HAP-1 (cell line): Measurements from ENCODE around the gene PDE4B.

ENCODE experiments used
- DNase-seq, 2 experiments: peaks; one replicate each; pipeline ENCODE4 v3.0.0-alpha.2; 2016 to 2020; ENCODE audit warnings: low spot score in 2 of 2
- H3K27me3 ChIP-seq: fragments of 250-450 bp; sonication (Bioruptor Pico); 2 replicates; pipeline ENCODE4 v1.5.1; 2020; ENCODE audit warnings: low read depth, mild to moderate bottlenecking, moderate library complexity
- H3K36me3 ChIP-seq: fragments of 250-450 bp; sonication (Bioruptor Pico); replicated peaks from 2 replicates; pipeline ENCODE4 v1.5.1; 2020; ENCODE audit warnings: mild to moderate bottlenecking
- H3K4me1 ChIP-seq: fragments of 250-450 bp; sonication (Bioruptor Pico); 2 replicates; pipeline ENCODE4 v1.5.1; 2020; ENCODE audit warnings: mild to moderate bottlenecking
- H3K4me3 ChIP-seq: fragments of 250-450 bp; sonication (Bioruptor Pico); 2 replicates; pipeline ENCODE4 v1.5.1; 2020; ENCODE audit warnings: mild to moderate bottlenecking, moderate library complexity
- H3K9me3 ChIP-seq: fragments of 250-450 bp; sonication (Bioruptor Pico); 2 replicates; pipeline ENCODE4 v1.5.1; 2020; ENCODE audit warnings: mild to moderate bottlenecking, moderate library complexity
- in situ Hi-C: fragments of 300-500 bp; cut with MboI; formaldehyde crosslinking; loops from 3 replicates; pipeline ENCODE4 v1.14.3; 2020; ENCODE audit warnings: low sequenced_read_pairs, inconsistent platforms, mixed read lengths

Gene PDE4B

DNA sequence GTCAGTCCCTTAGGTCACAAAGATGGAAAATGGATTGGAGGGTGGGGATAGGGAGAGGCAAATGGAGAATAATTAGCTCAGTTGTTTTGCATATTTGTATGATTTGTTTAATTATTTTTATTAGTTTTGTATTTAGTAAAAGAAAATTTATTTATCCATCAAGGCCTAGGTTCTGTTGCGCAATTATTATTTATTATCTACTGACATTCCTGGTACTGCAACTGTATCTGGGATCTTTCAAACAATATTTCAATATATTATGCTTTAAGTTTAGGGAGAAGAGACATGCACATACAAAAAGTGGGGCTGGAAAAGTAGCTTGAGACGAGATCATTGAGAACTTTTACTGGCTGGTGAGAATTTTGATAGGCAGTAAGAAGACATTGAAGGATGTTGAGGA, 424.9 kb downstream of the PDE4B start:
- Histone ChIP-seq H3K4me3 (no peak overlapping the region), H3K4me1 (no peaks in the 10 kb centered on the region), H3K36me3 (no peaks in the 10 kb centered on the region), H3K9me3 (no peaks in the 10 kb centered on the region), H3K27me3 (no peaks in the 10 kb centered on the region; the same call in 1 of the 2 replicates)
- no peak for DNase-seq
- in situ Hi-C loops = no loop called here

DNA sequence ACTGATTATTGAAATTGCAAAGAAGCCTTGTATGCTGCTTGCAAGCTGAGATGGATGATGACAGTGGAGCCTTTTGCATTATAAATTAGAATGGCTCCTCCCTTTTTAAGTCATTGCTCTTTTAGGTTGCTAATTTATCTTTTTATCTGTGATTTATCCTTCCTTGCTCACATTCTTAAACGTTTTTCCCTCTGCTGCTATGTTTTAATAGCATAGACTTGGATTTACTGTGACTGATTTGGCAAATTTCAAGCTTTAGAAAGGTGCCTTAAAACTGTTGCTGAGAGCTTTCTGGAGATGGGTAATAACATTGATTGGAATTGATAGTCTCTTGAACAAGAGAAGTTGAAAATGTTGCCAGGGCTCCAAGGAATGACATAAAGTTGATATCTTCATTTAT, 427.8 kb downstream of the PDE4B start:
- Histone ChIP-seq H3K4me1 (no peaks in the 10 kb centered on the region), H3K36me3 (no peaks in the 10 kb centered on the region), H3K9me3 (no peaks in the 10 kb centered on the region), H3K4me3 (no peak overlapping the region), H3K27me3 (peaks cover 2% of the 10 kb centered on the region; the same call in 1 of the 2 replicates)
- no peak for DNase-seq
- in situ Hi-C loops = no loop called here

DNA sequence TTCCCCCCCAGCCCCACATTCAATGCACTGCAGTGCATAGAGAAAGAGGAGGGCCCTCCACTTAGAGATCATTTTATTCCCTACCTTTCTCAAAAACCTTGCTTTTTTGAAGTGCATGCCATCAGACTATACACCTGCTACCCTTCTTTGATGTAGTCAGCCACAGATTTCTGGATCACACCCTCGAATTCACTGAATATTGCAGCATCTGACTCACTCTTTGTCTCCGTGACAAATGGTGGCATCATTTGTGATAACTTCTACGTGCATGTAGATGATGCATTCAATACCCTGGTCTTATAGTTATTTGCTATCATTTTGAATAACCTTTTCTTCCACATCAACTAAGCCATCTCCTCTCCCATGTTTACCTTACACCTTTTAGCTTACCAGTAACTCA, 431.0 kb downstream of the PDE4B start:
- no peak overlapping the region for H3K4me3 ChIP-seq
- no peaks in the 10 kb centered on the region for H3K4me1 ChIP-seq
- H3K9me3 ChIP-seq = no peaks in the 10 kb centered on the region
- peaks cover 8% of the 10 kb centered on the region for H3K27me3 ChIP-seq
- no peak for DNase-seq
- no peaks in the 10 kb centered on the region for H3K36me3 ChIP-seq
- in situ Hi-C loops = no loop called here

DNA sequence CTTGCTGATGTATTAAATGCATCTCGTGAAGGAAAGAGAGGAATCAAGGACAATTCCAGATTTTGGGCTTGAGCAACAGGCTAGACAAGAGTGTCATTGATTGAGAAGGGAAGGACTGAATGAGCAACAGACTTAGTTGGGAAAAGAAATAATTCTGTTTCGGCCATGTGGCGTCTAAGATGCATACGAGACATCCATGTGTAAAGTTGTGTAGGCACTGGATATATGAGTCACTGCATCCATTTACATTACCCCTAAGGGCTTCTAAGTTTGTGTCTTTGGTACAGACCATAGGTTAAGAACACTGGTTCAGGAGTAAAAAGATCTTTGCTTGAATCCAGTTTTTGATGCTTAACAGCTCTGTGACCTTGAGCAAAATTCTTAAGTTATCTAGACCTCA, 434.3 kb downstream of the PDE4B start:
- no peaks in the 10 kb centered on the region for H3K36me3 ChIP-seq
- no peak overlapping the region for H3K4me3 ChIP-seq
- peaks cover 8% of the 10 kb centered on the region for H3K27me3 ChIP-seq
- no peaks in the 10 kb centered on the region for H3K9me3 ChIP-seq
- in situ Hi-C loops = no loop called here
- no peaks in the 10 kb centered on the region for H3K4me1 ChIP-seq
- no peak for DNase-seq

DNA sequence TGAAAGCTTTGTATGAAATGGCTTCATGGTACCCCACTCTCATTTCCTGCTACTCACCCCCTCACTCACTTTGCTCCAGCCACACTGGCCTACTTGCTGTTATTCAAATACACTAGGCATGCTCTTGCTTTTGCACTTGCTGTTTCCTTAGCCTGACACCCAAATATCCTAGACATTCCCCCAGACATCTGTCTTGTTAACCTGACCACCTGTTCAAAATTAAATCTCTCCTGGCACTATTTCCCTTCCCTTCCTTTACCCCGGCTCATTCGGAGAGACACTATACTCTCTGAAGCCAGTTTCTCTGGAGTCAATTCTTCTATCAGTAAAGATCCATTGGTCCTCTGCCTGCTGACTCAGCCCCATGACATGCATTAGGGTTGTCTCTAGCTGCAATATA, 435.3 kb downstream of the PDE4B start:
- H3K4me3 ChIP-seq = no peak overlapping the region
- in situ Hi-C loops = no loop called here
- peaks cover 14% of the 10 kb centered on the region for H3K27me3 ChIP-seq
- no peaks in the 10 kb centered on the region for H3K4me1 ChIP-seq
- H3K36me3 ChIP-seq = no peaks in the 10 kb centered on the region
- DNase-seq = no peak
- no peaks in the 10 kb centered on the region for H3K9me3 ChIP-seq

DNA sequence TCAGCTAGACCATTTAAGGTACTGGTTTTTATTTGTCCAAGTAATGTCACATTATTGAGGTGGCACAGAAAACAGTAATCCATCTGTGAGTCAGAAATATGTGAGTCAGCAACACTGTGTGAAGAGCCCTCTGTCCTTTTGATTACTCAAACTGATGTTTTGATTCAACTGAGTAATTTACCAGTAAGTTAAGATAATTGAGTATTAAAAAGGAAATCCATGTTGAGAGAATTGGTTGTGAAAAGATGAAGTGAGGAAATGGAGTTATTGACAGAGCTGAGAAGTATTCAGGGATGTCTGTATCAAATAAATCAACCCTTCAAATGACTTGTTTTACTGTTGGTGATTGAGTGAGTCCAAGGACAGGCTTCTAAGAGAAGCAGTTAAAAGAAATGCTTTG, 438.5 kb downstream of the PDE4B start:
- Histone ChIP-seq H3K9me3 (no peaks in the 10 kb centered on the region), H3K36me3 (no peaks in the 10 kb centered on the region), H3K4me3 (no peak overlapping the region), H3K4me1 (no peaks in the 10 kb centered on the region), H3K27me3 (peaks cover 34% of the 10 kb centered on the region)
- in situ Hi-C loops = no loop called here
- DNase-seq = no peak

DNA sequence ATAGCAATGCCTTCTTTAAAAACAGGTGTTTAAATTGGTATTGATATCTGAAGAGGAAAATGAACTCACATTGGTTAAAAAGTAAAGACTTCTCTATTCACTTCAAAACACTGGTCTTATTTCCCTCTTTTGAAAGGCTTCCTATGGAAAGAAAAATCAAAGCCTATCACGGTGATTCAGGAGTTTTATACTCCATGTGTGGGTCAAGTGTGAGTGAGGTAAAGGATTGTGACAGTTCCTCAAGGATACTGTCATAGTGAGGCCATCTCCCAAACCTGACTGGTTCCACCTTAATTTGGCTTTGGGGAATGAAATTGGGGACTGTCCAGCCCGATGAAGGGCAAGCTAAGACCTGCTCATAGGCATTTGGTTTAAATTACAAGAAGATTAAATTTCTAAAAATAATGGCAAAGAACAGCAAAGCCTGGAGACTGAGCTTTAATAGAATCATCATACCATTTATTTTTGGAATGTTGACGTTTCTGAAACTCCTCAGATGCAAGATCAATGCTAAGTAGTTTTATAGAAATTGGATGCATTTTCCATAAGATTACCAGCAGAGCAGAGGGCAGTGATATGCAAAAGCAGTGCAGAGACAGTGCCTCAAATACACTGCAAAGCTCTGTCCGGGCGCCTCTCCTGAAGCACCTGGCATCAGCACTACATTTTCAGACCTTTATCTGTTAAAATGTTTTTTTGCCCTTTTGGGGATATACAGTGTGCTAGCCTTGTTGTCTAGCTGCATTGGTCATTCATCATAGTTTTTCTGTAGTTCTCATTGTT, 439.2 kb downstream of the PDE4B start:
- Histone ChIP-seq H3K4me1 (no peaks in the 10 kb centered on the region), H3K4me3 (no peak overlapping the region), H3K27me3 (peaks cover 34% of the 10 kb centered on the region), H3K9me3 (no peaks in the 10 kb centered on the region), H3K36me3 (no peaks in the 10 kb centered on the region)
- DNase-seq = no peak
- in situ Hi-C loops = no loop called here

DNA sequence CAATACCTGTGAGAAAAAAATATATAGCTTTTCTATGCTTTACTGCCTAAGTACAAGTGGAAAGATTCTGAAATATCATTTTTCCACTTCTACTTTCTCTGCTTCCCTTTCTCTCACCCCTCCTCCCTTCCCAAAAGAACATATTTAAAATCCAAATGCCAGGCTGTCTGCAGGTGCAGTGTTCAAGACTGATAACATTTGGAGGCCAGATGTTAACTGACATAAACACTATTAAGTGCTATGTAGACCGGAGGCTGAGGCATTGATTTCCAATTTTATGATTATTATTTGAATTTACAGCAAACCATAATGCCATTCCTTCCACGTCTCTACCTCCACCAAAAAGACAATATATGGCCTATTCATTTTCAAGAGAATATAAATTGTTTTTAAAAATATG, 444.3 kb downstream of the PDE4B start:
- H3K36me3 ChIP-seq = no peaks in the 10 kb centered on the region
- no peaks in the 10 kb centered on the region for H3K9me3 ChIP-seq
- no peaks in the 10 kb centered on the region for H3K4me1 ChIP-seq
- in situ Hi-C loops = no loop called here
- no peak overlapping the region for H3K4me3 ChIP-seq
- peaks cover 38% of the 10 kb centered on the region for H3K27me3 ChIP-seq
- DNase-seq = no peak

DNA sequence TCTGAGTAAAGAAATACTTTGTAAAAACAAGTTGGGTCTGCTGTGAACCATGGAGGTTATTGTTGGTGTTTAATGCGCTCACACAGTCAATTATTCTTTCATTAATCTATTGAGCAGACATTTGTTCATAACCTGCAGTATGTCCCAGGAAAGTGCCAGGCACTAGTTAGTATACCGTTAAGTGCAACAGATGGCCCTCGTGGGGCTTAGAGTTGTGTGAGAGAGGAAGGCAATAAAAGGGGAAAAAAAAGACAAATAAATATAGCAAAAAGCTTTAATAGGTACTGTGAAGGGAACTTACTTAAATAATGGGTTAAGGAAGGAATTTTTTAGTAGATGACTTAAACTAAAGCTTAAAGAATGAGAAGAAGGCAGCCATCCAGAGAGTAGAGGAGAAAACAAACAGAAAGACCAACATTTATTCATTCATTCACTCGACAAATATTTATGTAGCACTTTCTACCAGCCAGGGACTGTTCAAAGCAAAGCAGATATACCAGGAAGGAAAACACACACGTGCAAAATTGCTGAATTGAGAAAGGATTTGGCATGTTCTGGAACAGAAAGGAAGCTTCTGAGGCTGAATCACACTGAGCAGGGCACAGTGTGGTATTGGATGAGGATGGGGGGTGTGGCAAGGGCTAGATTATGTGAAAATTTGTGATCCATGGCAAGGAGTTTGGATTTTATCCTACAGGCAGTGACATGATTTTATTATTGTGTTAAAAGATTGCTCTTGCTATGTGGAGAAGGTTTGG, 445.2 kb downstream of the PDE4B start:
- Histone ChIP-seq H3K27me3 (peaks cover 30% of the 10 kb centered on the region), H3K9me3 (no peaks in the 10 kb centered on the region), H3K4me1 (no peaks in the 10 kb centered on the region), H3K36me3 (no peaks in the 10 kb centered on the region), H3K4me3 (no peak overlapping the region)
- in situ Hi-C loops = no loop called here
- no peak for DNase-seq

DNA sequence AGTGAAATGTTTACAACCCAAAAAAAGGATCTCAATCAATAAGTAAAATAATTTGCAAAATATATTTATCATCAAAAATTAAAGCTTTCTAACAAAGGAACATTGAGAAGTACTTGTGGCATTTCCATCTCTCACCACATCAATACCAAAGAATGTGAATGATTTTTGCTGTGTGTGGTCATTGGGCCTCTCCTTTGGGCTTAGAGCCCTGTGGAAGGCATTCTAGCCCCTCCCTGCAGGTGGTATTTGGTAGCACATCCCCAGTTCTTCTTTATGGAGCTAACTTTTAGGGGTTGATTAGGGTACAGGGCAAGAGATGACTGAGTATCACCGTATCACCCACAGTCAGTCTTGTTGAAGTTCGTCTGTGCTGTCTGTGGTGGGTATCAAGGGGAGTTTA, 447.1 kb downstream of the PDE4B start:
- in situ Hi-C loops = loop anchor here (5.0 kb wide), 1 partner anchor 278 kb away; no protein-coding TSS in a partner anchor

DNA sequence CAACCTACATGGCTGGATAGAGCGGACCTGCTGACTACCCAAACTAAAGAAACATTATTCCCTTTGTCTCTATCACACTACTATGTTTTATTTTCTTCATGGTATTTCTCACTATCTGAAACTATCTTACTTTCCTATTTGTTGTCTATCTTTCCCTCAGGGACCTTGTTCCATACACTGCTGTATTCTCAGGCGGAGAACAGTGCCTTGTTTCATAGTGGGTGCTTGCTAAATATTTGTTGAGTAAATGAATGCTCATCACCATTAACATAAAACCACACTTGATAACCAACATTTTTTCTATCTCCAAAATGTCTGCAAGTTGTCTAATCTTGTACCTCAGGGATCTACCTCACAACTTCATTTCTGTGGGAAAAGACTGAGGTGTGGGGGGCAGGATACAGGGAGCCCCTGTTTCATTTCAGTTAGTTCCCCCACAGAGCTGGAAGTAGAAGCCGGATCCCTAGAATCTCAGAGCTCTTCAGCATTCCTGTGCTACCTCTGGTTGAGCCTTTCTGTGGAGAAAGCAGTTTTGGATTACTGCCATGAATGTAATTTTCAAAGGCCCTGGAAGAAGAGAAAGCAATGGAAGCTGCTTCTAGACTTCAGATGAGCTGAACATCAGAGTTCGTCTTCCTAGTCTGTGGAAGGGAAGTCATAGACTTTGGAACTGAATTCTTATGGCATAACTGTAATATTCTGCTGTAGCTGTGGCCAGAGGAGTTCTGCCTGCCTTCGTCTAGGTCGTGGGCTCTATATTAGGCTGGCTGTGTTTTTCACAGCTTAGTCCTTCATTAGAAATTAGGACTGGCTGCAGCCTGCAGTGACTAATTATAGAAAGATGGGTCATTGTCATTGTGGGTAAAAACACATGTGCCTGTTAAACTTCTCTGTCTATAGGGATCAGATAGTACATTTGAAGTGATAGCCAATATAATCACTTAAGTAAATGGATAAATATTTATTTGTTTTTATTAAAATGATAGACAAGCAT, 448.1 kb downstream of the PDE4B start:
- DNase-seq = no peak
- in situ Hi-C loops = loop anchor here (5.0 kb wide), 1 partner anchor 278 kb away; no protein-coding TSS in a partner anchor
- no peak overlapping the region for H3K4me3 ChIP-seq

More for the DNA sequence above, 447.1 kb downstream of the PDE4B start:
- Histone ChIP-seq H3K27me3 (peaks cover 14% of the 10 kb centered on the region), H3K4me3 (no peak overlapping the region), H3K4me1 (no peaks in the 10 kb centered on the region), H3K9me3 (no peaks in the 10 kb centered on the region), H3K36me3 (no peaks in the 10 kb centered on the region)
- no peak for DNase-seq

DNA sequence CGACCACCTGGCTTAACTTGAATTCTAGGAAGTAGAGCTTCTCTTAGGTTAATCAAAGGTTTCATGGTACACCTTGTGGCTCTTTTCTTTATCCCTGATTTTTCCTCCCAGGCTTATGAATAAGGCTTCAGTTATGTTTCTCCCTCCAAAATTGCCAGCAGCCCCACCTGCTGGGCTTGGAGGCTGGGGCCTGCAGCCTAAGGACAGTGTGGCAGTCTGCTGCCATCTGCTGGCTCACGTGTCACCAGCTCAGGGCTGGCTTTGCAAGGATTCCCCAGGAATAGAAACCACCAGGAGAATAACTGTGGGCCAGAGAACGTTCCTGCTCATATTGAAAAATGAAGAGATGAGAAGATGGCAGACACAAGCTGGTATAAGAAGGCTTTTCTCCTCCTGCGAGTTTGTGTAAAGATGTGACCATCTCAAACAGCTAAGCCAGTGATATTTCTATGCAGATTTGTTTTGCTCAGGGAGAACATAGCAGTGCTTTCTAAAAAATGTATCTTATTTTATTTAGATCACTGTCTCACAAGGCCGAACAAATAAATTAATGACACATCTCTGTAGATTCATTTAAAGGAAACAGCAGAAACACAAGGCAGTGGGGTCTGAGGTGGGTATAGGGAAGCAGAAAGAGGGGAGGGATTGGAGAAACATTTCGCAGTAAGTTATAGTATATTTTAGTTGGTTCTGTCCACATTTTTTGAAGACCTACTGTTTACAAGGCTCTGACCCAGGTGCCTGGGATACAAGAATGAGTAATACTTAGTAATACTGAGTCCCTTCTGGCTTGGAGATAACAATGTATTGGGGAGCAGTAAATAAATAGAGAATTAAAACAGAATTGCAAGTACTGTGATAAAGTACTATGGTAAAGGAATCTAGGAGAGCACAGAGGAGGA, 450.2 kb downstream of the PDE4B start:
- Histone ChIP-seq H3K9me3 (no peaks in the 10 kb centered on the region), H3K27me3 (peaks cover 6% of the 10 kb centered on the region), H3K4me3 (no peak overlapping the region), H3K4me1 (no peaks in the 10 kb centered on the region), H3K36me3 (no peaks in the 10 kb centered on the region)
- DNase-seq = peak; percentile 73 to 85
- in situ Hi-C loops = loop anchor here (5.0 kb wide), 1 partner anchor 281 kb away; no protein-coding TSS in a partner anchor

More for the DNA sequence above, 448.1 kb downstream of the PDE4B start:
- H3K27me3 ChIP-seq = peaks cover 9% of the 10 kb centered on the region
- no peaks in the 10 kb centered on the region for H3K4me1 ChIP-seq
- no peaks in the 10 kb centered on the region for H3K36me3 ChIP-seq
- H3K9me3 ChIP-seq = no peaks in the 10 kb centered on the region
